GM12892 (cell line): Measurements from ENCODE around the gene ZNF655.

ENCODE experiments used
- POLR2A ChIP-seq: IDR thresholded peaks from 2 replicates; pipeline ENCODE4 v1.6.1; 2011; ENCODE audit warnings: low read depth, low read length, control low read depth
- POLR2AphosphoS5 ChIP-seq: IDR thresholded peaks from 2 replicates; pipeline ENCODE4 v1.6.1; 2011; ENCODE audit warnings: low read depth, low read length, control low read depth
- TAF1 ChIP-seq: IDR thresholded peaks from 2 replicates; pipeline ENCODE4 v1.6.1; 2011; ENCODE audit warnings: low read depth, mild to moderate bottlenecking, control low read depth, low read length, borderline replicate concordance

GRCh38 chr7:99621271-99621670 is 62.8 kb downstream of the ZNF655 start:
- TF ChIP-seq POLR2A (no peak), POLR2AphosphoS5 (no peak), TAF1 (no peak)
